HFF-Myc (cell line): Measurements from ENCODE around the gene HORMAD2.

Experiments used
- DNase-seq: peaks from one replicate; pipeline ENCODE4 v3.0.0-alpha.2; 2011; ENCODE audit warnings: low read depth; ENCODE audit errors: extremely low read depth
- H3K4me3 ChIP-seq: replicated peaks from 2 replicates; pipeline ENCODE4 v1.5.1; 2011; ENCODE audit warnings: low read depth, mild to moderate bottlenecking, control low read depth, low read length
- CTCF ChIP-seq: IDR thresholded peaks from 2 replicates; pipeline ENCODE4 v1.5.1; 2012; ENCODE audit warnings: mild to moderate bottlenecking, low read depth, low read length, control low read depth; ENCODE audit errors: missing control alignments

Gene HORMAD2

DNA sequence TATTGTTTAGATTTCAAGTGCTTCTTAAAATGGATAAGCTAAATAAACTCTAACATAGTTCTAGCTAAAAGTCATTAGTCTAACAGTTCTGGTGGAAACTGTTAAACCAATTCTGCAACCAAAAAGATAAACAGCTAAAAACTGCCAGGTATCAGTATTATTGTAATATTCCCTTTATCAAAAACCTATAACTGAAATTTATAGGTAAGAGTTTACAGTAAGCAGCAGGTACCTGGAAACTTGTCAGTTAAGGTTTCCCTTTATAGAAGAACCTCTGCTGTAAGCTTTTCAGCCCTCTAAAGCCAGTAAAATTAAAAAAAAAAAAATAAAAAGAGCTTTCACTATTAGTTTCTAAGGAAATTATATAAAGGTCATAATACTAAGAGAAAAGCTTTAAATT is 105.3 kb downstream of the HORMAD2 start:
- TF ChIP-seq CTCF: no peak
- H3K4me3 ChIP-seq: no peak overlapping the region
- no peak for DNase-seq

- H3K4me3 ChIP-seq: no peak overlapping the region
- TF ChIP-seq CTCF: no peak
- DNase-seq: no peak
Observed at GRCh38 chr22:30186041-30186440, 105.8 kb downstream of the HORMAD2 start.

DNA sequence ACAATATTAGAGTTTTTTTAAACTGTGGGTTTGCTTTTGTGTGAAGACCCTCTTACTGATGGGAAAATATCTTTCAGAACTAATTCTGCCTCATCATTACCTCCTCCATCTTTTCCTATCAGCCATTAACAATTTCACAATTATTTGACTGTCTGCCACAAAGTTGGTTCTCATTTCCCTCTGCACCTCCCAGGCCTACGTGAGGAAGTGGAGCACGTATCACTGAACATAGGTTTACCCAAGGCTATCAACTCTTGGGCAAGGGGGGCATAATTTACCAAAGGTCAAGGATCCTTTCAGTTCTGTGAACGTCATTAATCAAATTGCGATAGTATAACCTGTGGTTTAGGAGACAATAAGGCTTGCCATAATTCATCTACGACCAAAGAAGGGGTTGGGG is 106.2 kb downstream of the HORMAD2 start:
- no peak for TF ChIP-seq CTCF
- no peak for DNase-seq
- H3K4me3 ChIP-seq: no peak overlapping the region

GRCh38 chr22:30187094-30187493 is 106.8 kb downstream of the HORMAD2 start:
- no peak for TF ChIP-seq CTCF
- DNase-seq: no peak
- H3K4me3 ChIP-seq: no peak overlapping the region

GRCh38 chr22:30187529-30188407 is 107.5 kb downstream of the HORMAD2 start:
- no peak for DNase-seq
- TF ChIP-seq CTCF: no peak
- H3K4me3 ChIP-seq: no peak overlapping the region

GRCh38 chr22:30188911-30189310 is 108.6 kb downstream of the HORMAD2 start:
- TF ChIP-seq CTCF: no peak
- no peak for DNase-seq
- no peak overlapping the region for H3K4me3 ChIP-seq

- TF ChIP-seq CTCF: no peak
- no peak overlapping the region for H3K4me3 ChIP-seq
- no peak for DNase-seq
Observed at GRCh38 chr22:30190574-30190973, 110.3 kb downstream of the HORMAD2 start.
